ENCODE data around the gene TNNT1. TPM values are rescaled to one million over a fixed set of nuclear protein-coding genes. Genes with fewer than 3 reads are reported as not detected.

The TNNT1 gene
- total RNA-seq: 1.8 and 24.4 TPM in 2 replicates

GRCh38 chr19:55149078-55150003 lies at the start of gene TNNT1:
TNNT1 (minus strand) TSS chr19:55149206; CDS start chr19:55147157, 2,049 bp downstream.
- TF ChIP-seq CTCF (conservative IDR thresholded peaks at IDR 0.05; ENCODE audit: low read depth, low read length): no peak
- DNase-seq (ENCODE audit: low read depth): no peak
- H3K4me3 ChIP-seq (ENCODE audit: low read depth, low read length): no peak within 1 kb of the TSS

- H3K4me3 ChIP-seq (ENCODE audit: low read depth, low read length): no peak overlapping the region
- TF ChIP-seq CTCF (conservative IDR thresholded peaks at IDR 0.05; ENCODE audit: low read depth, low read length): no peak
These were observed 49.6 kb upstream of the TNNT1 start for GRCh38 chr19:55198651-55199050.

GRCh38 chr19:55197528-55197927 lies 48.5 kb upstream of the TNNT1 start:
- TF ChIP-seq CTCF (conservative IDR thresholded peaks at IDR 0.05; ENCODE audit: low read depth, low read length): no peak
- no peak for DNase-seq (ENCODE audit: low read depth)
- H3K4me3 ChIP-seq (ENCODE audit: low read depth, low read length): no peak overlapping the region

More at GRCh38 chr19:55198651-55199050, 49.6 kb upstream of the TNNT1 start:
- no peak for DNase-seq (ENCODE audit: low read depth)

GRCh38 chr19:55196803-55197202 lies 47.8 kb upstream of the TNNT1 start:
- no peak for TF ChIP-seq CTCF (conservative IDR thresholded peaks at IDR 0.05; ENCODE audit: low read depth, low read length)
- no peak for DNase-seq (ENCODE audit: low read depth)
- H3K4me3 ChIP-seq (ENCODE audit: low read depth, low read length): no peak overlapping the region

- no peak overlapping the region for H3K4me3 ChIP-seq (ENCODE audit: low read depth, low read length)
- DNase-seq (ENCODE audit: low read depth): no peak
- no peak for TF ChIP-seq CTCF (conservative IDR thresholded peaks at IDR 0.05; ENCODE audit: low read depth, low read length)
These were observed 44.5 kb upstream of the TNNT1 start for GRCh38 chr19:55193481-55193880.

- DNase-seq (ENCODE audit: low read depth): no peak
- TF ChIP-seq CTCF (conservative IDR thresholded peaks at IDR 0.05; ENCODE audit: low read depth, low read length): no peak
These were observed 40.4 kb upstream of the TNNT1 start for GRCh38 chr19:55189403-55189835.

More at GRCh38 chr19:55189403-55189835, 40.4 kb upstream of the TNNT1 start:
- H3K4me3 ChIP-seq (ENCODE audit: low read depth, low read length): no peak overlapping the region
